SK-N-SH (cell line): ENCODE measurements around the gene ZBTB17. TPM values are rescaled to one million over a fixed set of nuclear protein-coding genes. Genes with fewer than 3 reads are reported as not detected.

ENCODE experiments used
- CTCF ChIA-PET: fragments of 300-600, 350-600 bp; formaldehyde crosslinking; extraction: SDS; loops from one replicate; lab custom pipeline; 2021; lab: Yijun Ruan, JAX
- POLR2A ChIA-PET: fragments of 350-600 bp; sonication (Branson Sonifier 250); formaldehyde crosslinking; extraction: SDS; loops from one replicate; lab custom pipeline; 2020; ENCODE audit warnings: antibody characterized with exemption, inconsistent platforms; lab: Yijun Ruan, JAX
- DNase-seq: peaks from one replicate; pipeline ENCODE4 v3.0.0; 2012
- H2AFZ ChIP-seq: fragments of 200-600 bp; sonication (generic); 2 replicates; pipeline ENCODE4 v1.8.1; 2016; ENCODE audit warnings: antibody characterized with exemption, mild to moderate bottlenecking, low read depth
- H3F3A ChIP-seq: fragments of 200-600 bp; sonication (generic); replicated peaks from 2 replicates; pipeline ENCODE3; 2016; ENCODE audit warnings: antibody characterized with exemption, mild to moderate bottlenecking; ENCODE audit not compliant: insufficient read depth
- H3K27ac ChIP-seq, 2 experiments: fragments of 200-500 bp in 1 of 2; fragments of 200-600 bp in 1 of 2; sonication (Bioruptor generic) in 1 of 2; sonication (generic), shearing (Covaris generic) in 1 of 2; 2 replicates each; pipeline versions ENCODE4 v1.5.1 to v1.6.1; 2014 to 2016; ENCODE audit warnings: low read depth in 2 of 2, inconsistent platforms in 1 of 2, low read length in 1 of 2, mild to moderate bottlenecking in 1 of 2, mixed read lengths in 1 of 2
- H3K27me3 ChIP-seq: fragments of 200-600 bp; sonication (generic), shearing (Covaris generic); 2 replicates; pipeline ENCODE4 v1.6.1; 2016; ENCODE audit warnings: mixed run types; ENCODE audit not compliant: insufficient read depth
- H3K36me3 ChIP-seq, 2 experiments: fragments of 200-500 bp in 1 of 2; fragments of 200-600 bp in 1 of 2; sonication (Bioruptor generic) in 1 of 2; sonication (generic) in 1 of 2; replicated peaks in 1 of 2; 2 replicates each; pipeline versions ENCODE3 to v1.5.1; 2014 to 2016; ENCODE audit warnings: low read length in 1 of 2, mild to moderate bottlenecking in 1 of 2; ENCODE audit not compliant: insufficient read depth in 2 of 2, control insufficient read depth in 1 of 2
- H3K4me1 ChIP-seq, 2 experiments: fragments of 200-500 bp in 1 of 2; fragments of 200-600 bp in 1 of 2; sonication (Bioruptor generic) in 1 of 2; sonication (generic), shearing (Covaris generic) in 1 of 2; 2 replicates each; pipeline versions ENCODE4 v1.5.1 to v1.6.1; 2014 to 2016; ENCODE audit warnings: low read depth in 1 of 2, low read length in 1 of 2, mixed run types in 1 of 2; ENCODE audit not compliant: insufficient read depth in 2 of 2, control insufficient read depth in 1 of 2
- H3K4me2 ChIP-seq: fragments of 200-600 bp; sonication (generic), shearing (Covaris generic); 2 replicates; pipeline ENCODE4 v1.6.1; 2017; ENCODE audit warnings: mixed run types
- H3K4me3 ChIP-seq, 2 experiments: fragments of 200-500 bp in 1 of 2; fragments of 200-600 bp in 1 of 2; sonication (Bioruptor generic) in 1 of 2; sonication (generic), shearing (Covaris generic) in 1 of 2; 2 replicates each; pipeline versions ENCODE4 v1.5.1 to v1.8.1; 2014 to 2016; ENCODE audit warnings: low read depth in 2 of 2, inconsistent platforms in 1 of 2, low read length in 1 of 2, mild to moderate bottlenecking in 1 of 2, mixed read lengths in 1 of 2, moderate library complexity in 1 of 2
- H3K79me2 ChIP-seq: fragments of 200-600 bp; sonication (generic); 2 replicates; pipeline ENCODE4 v1.8.1; 2017; ENCODE audit warnings: mild to moderate bottlenecking; ENCODE audit not compliant: insufficient read depth
- H3K9ac ChIP-seq: fragments of 200-600 bp; sonication (generic); 2 replicates; pipeline ENCODE4 v1.6.1; 2017; ENCODE audit warnings: mixed run types
- H3K9me2 ChIP-seq: fragments of 200-600 bp; sonication (generic); 2 replicates; pipeline ENCODE4 v1.6.1; 2017; ENCODE audit warnings: mixed run types
- H3K9me3 ChIP-seq: fragments of 200-600 bp; sonication (generic); 2 replicates; pipeline ENCODE4 v1.6.1; 2017; ENCODE audit warnings: mixed run types, mild to moderate bottlenecking, moderate library complexity
- H4K20me1 ChIP-seq: fragments of 200-600 bp; sonication (generic); 2 replicates; pipeline ENCODE4 v1.6.1; 2017; ENCODE audit warnings: mild to moderate bottlenecking, mixed run types; ENCODE audit not compliant: insufficient read depth
- CTCF ChIP-seq: fragments of 200-600 bp; sonication (generic); IDR thresholded peaks from 2 replicates; pipeline ENCODE4 v1.6.1; 2017; ENCODE audit warnings: antibody characterized with exemption, mild to moderate bottlenecking, moderate library complexity
- EP300 ChIP-seq, 2 experiments: IDR thresholded peaks; 2 replicates each; pipeline versions ENCODE4 v1.4.0 to v1.6.1; 2012; ENCODE audit warnings: borderline replicate concordance in 1 of 2, low read depth in 1 of 2, low read length in 1 of 2
- GABPA ChIP-seq: IDR thresholded peaks from 2 replicates; pipeline ENCODE4 v1.4.0; 2012; ENCODE audit warnings: low read depth, mild to moderate bottlenecking
- MXI1 ChIP-seq: IDR thresholded peaks from 2 replicates; pipeline ENCODE4 v1.6.1; 2012; ENCODE audit warnings: mild to moderate bottlenecking, low read depth, low read length, improper control_type of control experiment
- NFIC ChIP-seq: IDR thresholded peaks from 2 replicates; pipeline ENCODE4 v1.4.0; 2012; ENCODE audit warnings: borderline replicate concordance
- PBX3 ChIP-seq: IDR thresholded peaks from 2 replicates; pipeline ENCODE4; 2012
- RAD21 ChIP-seq: IDR thresholded peaks from 2 replicates; pipeline ENCODE4 v1.6.1; 2012; ENCODE audit warnings: mild to moderate bottlenecking, low read length
- RXRA ChIP-seq: IDR thresholded peaks from 2 replicates; pipeline ENCODE4 v1.4.0; 2012; ENCODE audit warnings: low read depth, mild to moderate bottlenecking, borderline replicate concordance
- SMC3 ChIP-seq: IDR thresholded peaks from 2 replicates; pipeline ENCODE4 v1.6.1; 2012; ENCODE audit warnings: low read depth, low read length, improper control_type of control experiment
- WGBS: methylation state at CpG from one replicate; pipeline ENCODE4 v1.1.6; 2017; ENCODE audit warnings: low lambda C conversion rate; 5-methylcytosine and 5-hydroxymethylcytosine counted together
- polyA plus RNA-seq, 3 experiments: library from polyadenylated mRNA; depleted of rRNA; stranded (reverse); fragments of >200 nt; gene quantifications; 2 replicates each; pipeline ENCODE4 v1.2.3, GENCODE V29; 2012

Gene ZBTB17
- polyA plus RNA-seq, 1 of the 3 experiments (the other 2 are of a cell fraction), result 56.4 TPM

- peak; percentile 86 for DNase-seq
Observed at GRCh38 chr1:15994590-15995351, 18.9 kb upstream of the ZBTB17 start.

GRCh38 chr1:15994081-15994480 is 18.2 kb upstream of the ZBTB17 start:
- Histone ChIP-seq H4K20me1 (no peaks in the 10 kb centered on the region), H3K4me3 (no peak overlapping the region), H3K4me1 (no peaks in the 10 kb centered on the region), H3K27me3 (no peaks in the 10 kb centered on the region), H3K27ac (no peak overlapping the region), H3K9me2 (no peaks in the 10 kb centered on the region), H3K9ac (no peak overlapping the region), H3K4me2 (no peak overlapping the region), H3F3A (no peaks in the 10 kb centered on the region), H3K36me3 (no peaks in the 10 kb centered on the region), H2AFZ (no peak overlapping the region), H3K9me3 (no peaks in the 10 kb centered on the region), H3K79me2 (no peaks in the 10 kb centered on the region)
- no CpG with 5 or more reads among the region's 10 CpGs for WGBS
- TF ChIP-seq RXRA (no peak), EP300 (IDR thresholded peaks at IDR 0.05; ENCODE audit: borderline replicate concordance in 1 of 2, low read depth in 1 of 2, low read length in 1 of 2) (no peak), RAD21 (no peak), PBX3 (no peak)
- DNase-seq, result no peak
- ChIA-PET POLR2A (no interaction called here), CTCF (interaction anchor here (0.7 to 4.7 kb wide), 29 partner anchors 8 to 369 kb away, joined by 3 to 58 read pairs (median 4); partner anchors contain the start of genes CLCNKA, FAM131C, HSPB7 and SPEN)

More at GRCh38 chr1:15994590-15995351, 18.9 kb upstream of the ZBTB17 start:
- ChIA-PET POLR2A (interaction anchor here (0.9 kb wide), 1 partner anchor 19 kb away, joined by 4 read pairs; the partner anchor contains the start of gene ZBTB17), CTCF (interaction anchor here (0.7 to 4.7 kb wide), 39 partner anchors 9 to 368 kb away, joined by 3 to 58 read pairs (median 4); partner anchors contain the start of genes CLCNKA, HSPB7, SPEN and SRARP)
- Histone ChIP-seq H3K79me2 (no peaks in the 10 kb centered on the region), H3K9me2 (no peaks in the 10 kb centered on the region), H3K9me3 (no peaks in the 10 kb centered on the region), H3K4me2 (no peak overlapping the region), H2AFZ (no peak overlapping the region), H3K27me3 (no peaks in the 10 kb centered on the region), H3K36me3 (no peaks in the 10 kb centered on the region), H3K4me1 (no peaks in the 10 kb centered on the region), H3K4me3 (no peak overlapping the region), H3K27ac (no peak overlapping the region), H3F3A (no peaks in the 10 kb centered on the region), H3K9ac (no peak overlapping the region), H4K20me1 (no peaks in the 10 kb centered on the region)
- WGBS, result 44% methylated on average over 10 of the region's 11 CpGs
- TF ChIP-seq MXI1, result 0 out of 2 replicates have a peak, but pooled peaks have one; percentile 31
- TF ChIP-seq PBX3, result no peak
- no peak for TF ChIP-seq GABPA
- peak; percentile 97 for TF ChIP-seq SMC3
- TF ChIP-seq RAD21, result peak; percentile 91
- peak; percentile 85 for TF ChIP-seq CTCF
- no peak for TF ChIP-seq NFIC
